NB4 (cell line): ENCODE results near the gene INO80C.

ENCODE experiments used
- CTCF ChIP-seq: IDR thresholded peaks from one replicate; pipeline ENCODE4 v1.5.1; 2012; ENCODE audit warnings: low read depth, low read length
- POLR2A ChIP-seq: IDR thresholded peaks from 2 replicates; pipeline ENCODE4 v1.6.1; 2011; ENCODE audit warnings: mild to moderate bottlenecking; ENCODE audit not compliant: insufficient read length; ENCODE audit errors: extremely low read depth

- TF ChIP-seq POLR2A (no peak), CTCF (no peak)
Observed at GRCh38 chr18:35494251-35495220, 3.2 kb downstream of the INO80C start.
